Measurements from ENCODE around the gene NPEPPS. TPM values are rescaled to one million over a fixed set of nuclear protein-coding genes. Genes with fewer than 3 reads are reported as not detected.

The NPEPPS gene
- total RNA-seq, 2 experiments from 2014 or later: 74.4 to 84.5 TPM

DNA sequence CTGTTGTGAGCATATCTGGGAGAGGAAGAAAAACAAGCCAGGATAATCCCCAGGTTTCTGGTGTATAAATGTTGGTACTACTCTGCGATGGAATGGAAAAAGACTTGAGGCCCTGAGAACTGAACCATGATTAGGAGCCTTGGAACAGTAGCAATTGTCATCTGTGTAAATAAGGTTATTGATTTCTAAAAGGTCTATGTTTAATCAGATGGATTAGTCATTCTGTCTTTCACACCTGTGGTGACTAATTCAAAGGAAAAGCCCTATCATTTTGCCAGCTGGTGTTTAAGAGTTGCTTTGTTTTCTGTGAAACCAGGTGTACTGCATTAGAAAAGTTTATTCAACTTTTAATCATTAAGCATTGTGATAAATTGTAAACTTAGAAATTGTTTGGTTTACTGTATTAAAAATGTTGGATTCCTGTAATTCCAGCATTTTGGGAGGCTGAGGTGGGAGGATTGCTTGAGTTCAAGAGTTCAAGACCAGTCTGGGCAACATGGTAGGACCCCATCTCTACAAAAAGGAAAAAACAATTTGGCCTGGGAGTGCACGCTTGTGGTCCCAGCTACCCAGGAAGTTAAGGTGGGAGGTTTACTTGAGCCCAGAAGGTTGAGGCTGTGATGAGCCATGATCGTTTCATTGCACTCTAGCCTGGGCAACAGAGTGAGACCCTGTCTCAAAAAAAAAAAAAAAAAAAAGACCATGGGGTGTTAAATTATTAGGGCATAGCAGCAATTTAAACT, 89.8 kb downstream of the NPEPPS start:
- DNase-seq: peak; percentile 8
- Mint-ChIP-seq H3K4me1 (ENCODE audit: low read depth) (peaks cover 15% of the 10 kb centered on the region), H3K36me3 (ENCODE audit: low read depth) (peaks cover 24% of the 10 kb centered on the region), H3K27ac (peak overlapping the region; percentile 68), H3K4me3 (no peak overlapping the region), H3K9me3 (no peaks in the 10 kb centered on the region), H3K27me3 (ENCODE audit: low read depth) (no peaks in the 10 kb centered on the region)
- intact Hi-C loops (cut with micrococcal nuclease): loop anchor here (1.0 to 5.0 kb wide), 3 partner anchors 29 to 182 kb away; partner anchors contain the start of gene KPNB1
- CTCF ChIA-PET: interaction anchor here (0.5 kb wide), 1 partner anchor 457 kb away, joined by 3 read pairs; no protein-coding TSS in a partner anchor

DNA sequence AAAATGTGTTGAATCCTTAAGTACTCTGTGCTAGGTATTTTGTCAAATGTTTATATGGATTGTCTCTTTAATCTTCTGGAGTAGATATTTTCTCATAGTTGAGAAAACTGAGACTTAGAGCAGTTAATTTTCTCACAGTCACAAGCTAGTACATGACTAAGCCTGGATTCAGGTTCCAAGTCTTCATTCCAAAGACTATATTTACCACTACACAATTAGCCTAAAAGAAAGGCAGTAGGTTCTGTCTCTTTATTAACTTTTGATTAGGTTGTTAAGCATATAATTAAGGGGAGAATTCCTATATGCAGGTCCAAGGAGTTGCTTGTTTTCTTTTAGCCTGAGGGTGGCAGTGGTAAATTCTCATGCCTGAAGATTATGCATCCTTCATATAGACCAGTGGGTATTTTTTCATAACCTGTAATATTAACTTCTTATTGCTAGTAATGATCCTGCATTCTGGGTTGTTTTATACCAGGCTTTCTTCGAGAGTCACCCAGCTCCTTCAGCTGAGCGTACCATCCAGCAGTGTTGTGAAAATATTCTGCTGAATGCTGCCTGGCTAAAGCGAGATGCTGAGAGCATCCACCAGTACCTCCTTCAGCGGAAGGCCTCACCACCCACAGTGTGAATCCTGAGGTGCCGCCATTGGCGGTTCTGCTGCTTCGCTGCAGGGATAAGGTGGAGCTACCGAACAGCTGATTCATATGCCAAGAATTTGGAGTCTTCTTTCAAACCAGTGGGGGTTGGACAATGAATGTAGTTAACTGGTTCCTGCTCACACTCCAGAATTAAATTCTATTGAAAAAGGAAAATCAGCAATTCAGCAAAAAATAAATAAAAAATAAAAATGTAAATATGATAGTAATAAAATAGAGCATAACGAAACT, 90.6 kb downstream of the NPEPPS start:
- H3K4me3 Mint-ChIP-seq: no peak overlapping the region
- no peaks in the 10 kb centered on the region for H3K9me3 Mint-ChIP-seq
- DNase-seq: no peak
- CTCF ChIA-PET: interaction anchor here (0.5 kb wide), 1 partner anchor 35 kb away, joined by 4 read pairs; no protein-coding TSS in a partner anchor
- H3K36me3 Mint-ChIP-seq (ENCODE audit: low read depth): peaks cover 21% of the 10 kb centered on the region
- H3K27me3 Mint-ChIP-seq (ENCODE audit: low read depth): no peaks in the 10 kb centered on the region
- H3K4me1 Mint-ChIP-seq (ENCODE audit: low read depth): peaks cover 15% of the 10 kb centered on the region
- H3K27ac Mint-ChIP-seq: peak overlapping the region; percentile 36
- intact Hi-C loops (cut with micrococcal nuclease): loop anchor here (5.0 kb wide), 1 partner anchor 181 kb away; no protein-coding TSS in a partner anchor

DNA sequence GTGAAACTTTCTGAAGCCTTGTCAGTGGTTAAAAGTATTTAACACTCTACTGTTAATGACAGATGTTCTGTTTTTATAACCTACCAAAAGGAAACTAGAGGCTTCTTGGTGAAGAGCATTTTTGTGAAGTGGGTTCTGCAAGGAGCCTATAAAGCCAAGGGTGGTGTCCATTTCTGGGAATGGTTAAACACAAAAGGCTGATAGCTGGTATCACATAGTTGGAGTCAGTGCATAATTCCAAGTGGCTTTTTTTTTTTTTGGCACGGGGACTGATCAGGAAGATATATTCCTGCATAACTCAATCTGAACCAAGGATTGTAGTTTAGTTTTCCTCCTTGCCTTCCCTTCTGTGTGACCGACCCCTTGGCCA, 91.3 kb downstream of the NPEPPS start:
- Mint-ChIP-seq H3K4me3 (no peak overlapping the region), H3K36me3 (ENCODE audit: low read depth) (peaks cover 21% of the 10 kb centered on the region), H3K4me1 (ENCODE audit: low read depth) (peaks cover 15% of the 10 kb centered on the region), H3K9me3 (no peaks in the 10 kb centered on the region), H3K27ac (no peak overlapping the region), H3K27me3 (ENCODE audit: low read depth) (no peaks in the 10 kb centered on the region)
- no peak for DNase-seq
- CTCF ChIA-PET: interaction anchor here (0.5 kb wide), 1 partner anchor 34 kb away, joined by 4 read pairs; no protein-coding TSS in a partner anchor
- intact Hi-C loops (cut with micrococcal nuclease): loop anchor here (5.0 kb wide), 1 partner anchor 180 kb away; no protein-coding TSS in a partner anchor

DNA sequence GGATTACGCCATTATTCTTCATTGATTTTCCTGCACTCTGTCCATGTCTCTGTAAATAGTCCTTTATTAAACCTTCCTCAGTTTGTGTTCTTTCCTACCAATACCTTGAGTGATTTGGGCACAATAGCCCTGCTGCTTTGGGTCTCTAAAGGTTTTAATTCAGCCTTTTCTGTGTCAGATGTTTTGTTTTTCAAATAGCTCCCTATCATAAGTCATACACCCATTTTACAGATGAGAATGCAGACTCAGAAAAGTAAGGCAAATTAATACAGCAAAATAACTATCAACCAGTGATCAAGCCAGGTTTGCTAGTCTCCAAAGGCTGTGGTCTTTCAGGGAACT, 93.8 kb downstream of the NPEPPS start:
- no peak overlapping the region for H3K27ac Mint-ChIP-seq
- intact Hi-C loops (cut with micrococcal nuclease): loop anchor here (5.0 kb wide), 1 partner anchor 178 kb away; no protein-coding TSS in a partner anchor
- no peaks in the 10 kb centered on the region for H3K9me3 Mint-ChIP-seq
- no peak overlapping the region for H3K4me3 Mint-ChIP-seq
- H3K36me3 Mint-ChIP-seq (ENCODE audit: low read depth): peaks cover 14% of the 10 kb centered on the region
- peaks cover 14% of the 10 kb centered on the region for H3K4me1 Mint-ChIP-seq (ENCODE audit: low read depth)
- CTCF ChIA-PET: interaction anchor here (2.4 kb wide), 1 partner anchor 10 kb away, joined by 13 read pairs; no protein-coding TSS in a partner anchor
- no peaks in the 10 kb centered on the region for H3K27me3 Mint-ChIP-seq (ENCODE audit: low read depth)
- DNase-seq: no peak

DNA sequence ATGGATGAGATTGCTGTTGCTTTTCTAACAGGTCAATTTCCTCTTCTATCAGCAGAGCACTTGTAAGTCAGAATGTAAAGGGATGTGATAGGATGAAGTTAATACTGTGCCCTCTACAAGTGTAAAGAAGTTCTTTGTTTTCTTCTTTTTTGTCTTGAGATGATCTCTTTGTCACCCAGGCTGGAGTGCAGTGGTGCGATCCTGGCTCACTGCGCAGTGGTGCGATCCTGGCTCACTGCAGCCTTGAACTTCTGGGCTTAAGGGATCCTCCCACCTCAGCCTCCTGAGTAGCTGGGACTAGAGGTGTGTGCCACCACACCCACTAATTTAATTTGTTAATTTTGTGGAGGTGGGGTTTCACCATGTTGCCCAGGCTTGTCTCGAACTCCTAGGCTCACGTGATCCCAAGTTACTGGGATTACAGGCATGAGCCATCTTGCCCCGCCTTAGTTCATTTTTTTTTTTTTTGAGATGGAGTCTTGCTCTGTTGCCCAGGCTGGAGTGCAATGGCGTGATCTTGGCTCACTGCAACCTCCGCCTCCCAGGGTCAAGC, 97.2 kb downstream of the NPEPPS start:
- Mint-ChIP-seq H3K36me3 (ENCODE audit: low read depth) (peaks cover 1% of the 10 kb centered on the region), H3K4me1 (ENCODE audit: low read depth) (no peaks in the 10 kb centered on the region), H3K9me3 (no peaks in the 10 kb centered on the region), H3K4me3 (no peak overlapping the region), H3K27ac (no peak overlapping the region), H3K27me3 (ENCODE audit: low read depth) (no peaks in the 10 kb centered on the region)
- intact Hi-C loops (cut with micrococcal nuclease): no loop called here
- CTCF ChIA-PET: interaction anchor here (0.5 to 0.9 kb wide), 2 partner anchors 10 to 20 kb away, joined by 3 read pairs; no protein-coding TSS in a partner anchor
- DNase-seq: no peak

DNA sequence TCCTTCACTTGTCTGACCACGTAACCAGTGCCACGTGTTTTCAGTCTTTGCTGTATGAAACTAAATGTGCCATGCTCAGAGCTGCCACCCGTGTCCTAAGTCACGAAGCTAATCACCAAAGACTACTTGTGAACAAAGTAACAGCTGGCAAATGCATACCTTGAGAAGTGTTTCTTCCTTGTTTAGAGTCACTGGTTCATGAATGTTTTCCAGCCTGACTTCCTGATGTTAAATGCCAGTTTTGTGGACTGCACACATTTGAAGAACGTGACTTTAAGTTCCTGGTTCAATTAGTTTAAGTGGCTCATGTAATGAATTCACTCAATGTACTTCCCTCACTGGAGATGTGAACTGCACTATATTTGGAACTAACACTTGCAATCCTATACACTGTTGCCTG, 98.9 kb downstream of the NPEPPS start:
- Mint-ChIP-seq H3K4me3 (no peak overlapping the region), H3K27me3 (ENCODE audit: low read depth) (no peaks in the 10 kb centered on the region), H3K4me1 (ENCODE audit: low read depth) (no peaks in the 10 kb centered on the region), H3K36me3 (ENCODE audit: low read depth) (peaks cover 1% of the 10 kb centered on the region), H3K9me3 (no peaks in the 10 kb centered on the region), H3K27ac (no peak overlapping the region)
- no peak for DNase-seq
- intact Hi-C loops (cut with micrococcal nuclease): no loop called here
- CTCF ChIA-PET: no interaction called here

DNA sequence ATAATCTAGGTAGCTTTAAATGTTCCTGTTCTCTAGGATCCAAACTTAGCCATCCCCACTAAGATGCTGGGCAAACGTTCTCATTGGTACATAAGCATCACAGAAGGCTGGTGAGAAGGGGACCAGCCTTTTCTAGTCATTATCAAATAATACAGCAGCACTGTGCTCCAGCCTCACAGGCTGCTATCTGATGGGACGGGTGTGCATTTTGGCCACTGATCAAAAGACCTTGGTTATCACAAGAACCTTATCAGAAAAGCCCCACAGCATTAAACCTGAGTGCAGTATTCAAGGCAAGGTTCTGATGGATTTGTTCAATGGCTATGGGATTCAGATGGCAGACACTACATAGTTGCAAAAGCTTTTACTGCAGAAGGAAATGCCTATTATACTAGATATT, 99.7 kb downstream of the NPEPPS start:
- CTCF ChIA-PET: no interaction called here
- H3K9me3 Mint-ChIP-seq: no peaks in the 10 kb centered on the region
- peaks cover 1% of the 10 kb centered on the region for H3K36me3 Mint-ChIP-seq (ENCODE audit: low read depth)
- H3K27me3 Mint-ChIP-seq (ENCODE audit: low read depth): no peaks in the 10 kb centered on the region
- no peaks in the 10 kb centered on the region for H3K4me1 Mint-ChIP-seq (ENCODE audit: low read depth)
- H3K4me3 Mint-ChIP-seq: no peak overlapping the region
- intact Hi-C loops (cut with micrococcal nuclease): no loop called here
- no peak overlapping the region for H3K27ac Mint-ChIP-seq
- DNase-seq: no peak

DNA sequence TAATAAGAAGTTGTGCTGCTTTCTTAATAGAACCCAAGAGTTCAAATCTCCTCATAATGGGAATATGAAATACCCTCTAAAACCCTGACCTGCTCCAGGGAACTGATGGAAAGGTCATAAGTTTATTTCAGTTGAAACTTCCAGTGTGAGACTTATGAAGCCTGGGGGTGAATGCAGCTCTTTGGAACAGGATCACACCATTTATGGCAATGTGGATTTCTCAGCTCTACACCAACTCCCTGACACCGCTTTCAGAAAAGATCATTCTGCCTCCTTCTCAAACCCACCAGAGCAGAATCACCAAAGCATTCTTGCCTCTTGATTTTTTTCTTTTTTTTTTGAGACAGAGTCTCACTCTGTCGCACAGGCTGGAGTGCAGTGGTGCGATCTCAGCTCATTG, 102.1 kb downstream of the NPEPPS start:
- CTCF ChIA-PET: no interaction called here
- no peak overlapping the region for H3K27ac Mint-ChIP-seq
- peaks cover 8% of the 10 kb centered on the region for H3K4me1 Mint-ChIP-seq (ENCODE audit: low read depth)
- intact Hi-C loops (cut with micrococcal nuclease): no loop called here
- no peaks in the 10 kb centered on the region for H3K27me3 Mint-ChIP-seq (ENCODE audit: low read depth)
- H3K36me3 Mint-ChIP-seq (ENCODE audit: low read depth): peaks cover 4% of the 10 kb centered on the region
- no peak overlapping the region for H3K4me3 Mint-ChIP-seq
- no peak for DNase-seq
- H3K9me3 Mint-ChIP-seq: no peaks in the 10 kb centered on the region

DNA sequence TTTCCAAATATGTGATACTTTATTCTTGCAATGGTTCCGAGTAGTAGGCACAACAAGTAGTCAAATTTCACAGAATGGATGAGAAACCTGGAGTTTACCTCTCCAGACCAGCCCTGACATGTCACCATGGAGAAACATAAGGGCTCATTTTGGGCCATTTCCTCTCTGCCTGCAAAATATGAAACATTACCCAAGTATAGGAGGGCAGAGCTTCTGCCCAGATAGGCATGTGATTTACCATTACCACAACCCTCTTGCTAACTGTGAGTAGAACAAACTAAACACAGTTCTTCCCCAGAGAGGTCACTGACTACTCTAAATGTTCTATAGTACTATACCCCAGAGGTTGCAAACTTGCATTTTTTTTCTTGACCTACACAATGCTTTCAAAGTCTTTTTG, 103.1 kb downstream of the NPEPPS start:
- H3K27ac Mint-ChIP-seq: no peak overlapping the region
- H3K4me3 Mint-ChIP-seq: no peak overlapping the region
- no peaks in the 10 kb centered on the region for H3K9me3 Mint-ChIP-seq
- peaks cover 5% of the 10 kb centered on the region for H3K36me3 Mint-ChIP-seq (ENCODE audit: low read depth)
- H3K27me3 Mint-ChIP-seq (ENCODE audit: low read depth): no peaks in the 10 kb centered on the region
- intact Hi-C loops (cut with micrococcal nuclease): no loop called here
- DNase-seq: no peak
- peaks cover 9% of the 10 kb centered on the region for H3K4me1 Mint-ChIP-seq (ENCODE audit: low read depth)
- CTCF ChIA-PET: interaction anchor here (0.6 kb wide), 1 partner anchor 375 kb away, joined by 3 read pairs; no protein-coding TSS in a partner anchor

DNA sequence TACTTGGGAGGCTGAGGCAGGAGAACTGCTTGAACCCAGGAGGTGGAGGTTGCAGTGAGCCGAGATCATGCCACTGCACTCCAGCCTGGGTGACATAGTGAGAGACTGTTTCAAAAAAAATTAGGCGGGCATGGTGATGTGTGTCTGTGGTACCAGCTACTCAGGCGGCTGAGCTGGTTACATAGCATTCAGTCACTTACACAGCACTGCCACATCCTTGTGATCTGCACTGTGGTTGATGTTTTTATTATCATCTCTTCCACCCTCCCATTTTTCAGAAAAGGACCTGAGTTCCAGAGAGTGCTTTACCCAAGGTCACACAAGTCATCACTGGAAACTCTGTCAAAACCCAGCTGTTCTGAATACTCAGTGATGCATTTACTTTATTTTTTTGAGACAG, 104.0 kb downstream of the NPEPPS start:
- CTCF ChIA-PET: no interaction called here
- no peak for DNase-seq
- intact Hi-C loops (cut with micrococcal nuclease): no loop called here
- Mint-ChIP-seq H3K4me3 (no peak overlapping the region), H3K36me3 (ENCODE audit: low read depth) (peaks cover 4% of the 10 kb centered on the region), H3K27me3 (ENCODE audit: low read depth) (no peaks in the 10 kb centered on the region), H3K4me1 (ENCODE audit: low read depth) (peaks cover 9% of the 10 kb centered on the region), H3K27ac (no peak overlapping the region), H3K9me3 (no peaks in the 10 kb centered on the region)

DNA sequence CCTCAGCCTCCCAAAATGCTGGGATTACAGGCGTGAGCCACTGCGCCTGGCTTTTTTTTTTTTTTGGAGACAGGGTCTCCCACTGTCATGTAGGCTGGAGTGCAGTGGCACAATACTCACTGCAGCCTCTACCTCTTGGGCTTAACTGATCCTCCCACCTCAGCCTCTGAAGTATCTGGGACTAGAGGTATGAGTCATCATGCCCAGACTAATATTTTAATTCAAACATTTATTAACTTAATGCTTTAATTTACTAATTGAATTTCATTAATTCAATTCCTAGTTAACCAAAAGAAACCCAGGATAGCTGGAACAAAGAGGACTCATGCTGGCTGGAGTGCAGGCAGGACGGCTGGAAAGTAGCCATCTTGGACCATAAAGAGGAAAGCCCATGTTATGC, 104.8 kb downstream of the NPEPPS start:
- Mint-ChIP-seq H3K27me3 (ENCODE audit: low read depth) (no peaks in the 10 kb centered on the region), H3K36me3 (ENCODE audit: low read depth) (peaks cover 4% of the 10 kb centered on the region), H3K27ac (no peak overlapping the region), H3K9me3 (no peaks in the 10 kb centered on the region), H3K4me3 (no peak overlapping the region), H3K4me1 (ENCODE audit: low read depth) (peaks cover 9% of the 10 kb centered on the region)
- no peak for DNase-seq
- intact Hi-C loops (cut with micrococcal nuclease): no loop called here
- CTCF ChIA-PET: interaction anchor here (0.6 to 0.7 kb wide), 3 partner anchors 15 to 207 kb away, joined by 3 to 4 read pairs (median 3); no protein-coding TSS in a partner anchor

Data from activated naive CD4-positive, alpha-beta T cell treated with anti-CD3 and anti-CD28 coated beads for 36 hours (primary cell).